Liver (tissue), 9 donors: ENCODE measurements around the gene FAAP100. TPM values are rescaled to one million over a fixed set of nuclear protein-coding genes. Genes with fewer than 3 reads are reported as not detected.

Experiments used
- DNase-seq: peaks from one replicate; pipeline ENCODE4 v3.0.0-alpha.2; 2017; ENCODE audit warnings: low spot score
- H3K27ac ChIP-seq, 2 donors: one replicate each; pipeline ENCODE4 v1.7.0; 2013; ENCODE audit warnings: inconsistent platforms in 2 of 2, low read length in 2 of 2, control low read depth in 1 of 2, low read depth in 1 of 2, mild to moderate bottlenecking in 1 of 2
- H3K27me3 ChIP-seq, 4 donors: one replicate each; pipeline versions ENCODE4 v1.6.1 to v1.7.0; 2013; ENCODE audit warnings: low read length in 3 of 4, inconsistent platforms in 1 of 4, mild to moderate bottlenecking in 1 of 4, moderate library complexity in 1 of 4; ENCODE audit not compliant: control insufficient read depth in 4 of 4, insufficient read depth in 4 of 4
- H3K36me3 ChIP-seq, 4 donors: one replicate each; pipeline versions ENCODE4 v1.6.1 to v1.7.0; 2013; ENCODE audit warnings: low read length in 3 of 4, mild to moderate bottlenecking in 3 of 4, low read depth in 1 of 4, moderate library complexity in 1 of 4; ENCODE audit not compliant: control insufficient read depth in 4 of 4, insufficient read depth in 3 of 4
- H3K4me1 ChIP-seq, 4 donors: one replicate each; pipeline versions ENCODE4 v1.6.1 to v1.7.0; 2013; ENCODE audit warnings: low read length in 3 of 4, mild to moderate bottlenecking in 3 of 4, moderate library complexity in 1 of 4; ENCODE audit not compliant: control insufficient read depth in 4 of 4, insufficient read depth in 4 of 4
- H3K4me3 ChIP-seq, 3 donors: one replicate each; pipeline versions ENCODE4 v1.6.1 to v1.7.0; 2013; ENCODE audit warnings: low read length in 3 of 3, control low read depth in 1 of 3, low read depth in 1 of 3, mild to moderate bottlenecking in 1 of 3
- H3K9ac ChIP-seq, 2 donors: one replicate each; pipeline ENCODE4 v1.7.0; 2013; ENCODE audit warnings: low read length in 2 of 2, mild to moderate bottlenecking in 2 of 2, moderate library complexity in 2 of 2, control low read depth in 1 of 2, low read depth in 1 of 2
- H3K9me3 ChIP-seq, 4 donors: one replicate each; pipeline versions ENCODE4 v1.6.1 to v1.7.0; 2013; ENCODE audit warnings: low read length in 3 of 4; ENCODE audit not compliant: control insufficient read depth in 4 of 4
- ATF3 ChIP-seq: IDR thresholded peaks from 2 replicates; pipeline ENCODE4 v1.6.1; 2016; ENCODE audit warnings: antibody characterized with exemption
- CTCF ChIP-seq: fragments of 150-350 bp; IDR thresholded peaks from 2 replicates; pipeline ENCODE4 v1.5.1; 2017; ENCODE audit warnings: improper control_type of control experiment, low read depth, low read length; ENCODE audit not compliant: missing input control
- EGR1 ChIP-seq, 2 donors: IDR thresholded peaks; 2 replicates each; pipeline ENCODE4 v1.6.1; 2016 to 2018; ENCODE audit warnings: antibody characterized with exemption in 2 of 2, low read depth in 2 of 2
- FOXA1 ChIP-seq: IDR thresholded peaks from 2 replicates; pipeline ENCODE4 v1.6.1; 2016; ENCODE audit warnings: antibody characterized with exemption
- FOXA2 ChIP-seq: IDR thresholded peaks from 2 replicates; pipeline ENCODE4 v1.6.1; 2016; ENCODE audit warnings: antibody characterized with exemption
- GABPA ChIP-seq, 2 donors: IDR thresholded peaks in 1 of 2; conservative IDR thresholded peaks in 1 of 2; 2 replicates each; pipeline ENCODE4 v1.6.1; 2016; ENCODE audit warnings: antibody characterized with exemption in 2 of 2, mild to moderate bottlenecking in 1 of 2, moderate library complexity in 1 of 2
- HNF4A ChIP-seq, 2 donors: conservative IDR thresholded peaks; 2 replicates each; pipeline ENCODE4 v1.6.1; 2016; ENCODE audit warnings: antibody characterized with exemption in 2 of 2, mild to moderate bottlenecking in 2 of 2
- HNF4G ChIP-seq: IDR thresholded peaks from 2 replicates; pipeline ENCODE4 v1.6.1; 2016; ENCODE audit warnings: antibody characterized with exemption
- JUND ChIP-seq, 2 donors: IDR thresholded peaks; 2 replicates each; pipeline ENCODE4 v1.6.1; 2016; ENCODE audit warnings: antibody characterized with exemption in 2 of 2
- MAX ChIP-seq: IDR thresholded peaks from 2 replicates; pipeline ENCODE4 v1.6.1; 2016; ENCODE audit warnings: antibody characterized with exemption
- NR2F2 ChIP-seq: IDR thresholded peaks from 2 replicates; pipeline ENCODE4 v1.6.1; 2016; ENCODE audit warnings: antibody characterized with exemption
- RAD21 ChIP-seq, 2 donors: IDR thresholded peaks; 2 replicates each; pipeline ENCODE4 v1.6.1; 2016; ENCODE audit warnings: antibody characterized with exemption in 2 of 2, mild to moderate bottlenecking in 2 of 2
- REST ChIP-seq: IDR thresholded peaks from 2 replicates; pipeline ENCODE4 v1.6.1; 2016; ENCODE audit warnings: antibody characterized with exemption, mild to moderate bottlenecking
- RXRA ChIP-seq, 2 donors: IDR thresholded peaks; 2 replicates each; pipeline ENCODE4 v1.6.1; 2017 to 2018; ENCODE audit warnings: antibody characterized with exemption in 2 of 2, mild to moderate bottlenecking in 1 of 2
- SP1 ChIP-seq: IDR thresholded peaks from 2 replicates; pipeline ENCODE4 v1.6.1; 2018; ENCODE audit warnings: antibody characterized with exemption, mild to moderate bottlenecking
- TAF1 ChIP-seq: conservative IDR thresholded peaks from 2 replicates; pipeline ENCODE4 v1.6.1; 2016; ENCODE audit warnings: antibody characterized with exemption, mild to moderate bottlenecking
- YY1 ChIP-seq: IDR thresholded peaks from 2 replicates; pipeline ENCODE4 v1.6.1; 2016; ENCODE audit warnings: antibody characterized with exemption, mild to moderate bottlenecking
- ZBTB33 ChIP-seq: IDR thresholded peaks from 2 replicates; pipeline ENCODE4 v1.6.1; 2016; ENCODE audit warnings: antibody characterized with exemption
- WGBS: extraction: QIAGEN DNeasy Blood & Tissue Kit; methylation state at CpG from one replicate; pipeline ENCODE4 v1.1.7; 2013; 5-methylcytosine and 5-hydroxymethylcytosine counted together
- polyA plus RNA-seq, 2 donors: library from polyadenylated mRNA; stranded (reverse) in 1 of 2; unstranded in 1 of 2; fragments of 200-250 nt in 1 of 2; fragments of >200 nt in 1 of 2; fragmentation: Nextera tagmentation in 1 of 2; extraction: Ambion mirVana in 1 of 2; gene quantifications; one replicate each; pipeline versions ENCODE4 v1.2.1 to v1.2.3, GENCODE V29; 2013 to 2015
- total RNA-seq, 2 donors: library from RNA; depleted of rRNA; stranded (reverse); fragments of >200 nt; gene quantifications; one replicate each; pipeline ENCODE4 v1.2.3, GENCODE V29; 2014
- donor health status: healthy.
- donor health status: healthy.
- donor health status: healthy.
- donor health status: healthy.
- donor health status: healthy.

FAAP100 gene
- total and polyA plus RNA-seq, 4 donors = 8.1 to 14.7 (median 9.7) TPM

- Histone ChIP-seq H3K27me3 (peaks cover 0 to 4% (median 0%) of the 10 kb centered on the region in 4 donors), H3K4me1 (peaks cover 0 to 6% (median 3%) of the 10 kb centered on the region in 4 donors), H3K27ac (no peak overlapping the region), H3K9me3 (no peaks in the 10 kb centered on the region), H3K36me3 (peaks cover 0 to 22% (median 12%) of the 10 kb centered on the region in 4 donors), H3K9ac (no peak overlapping the region), H3K4me3 (no peak overlapping the region)
- WGBS = 13% methylated on average over 89 of the region's 89 CpGs
- no peak for DNase-seq
- TF ChIP-seq FOXA2 = no peak
- no peak for TF ChIP-seq NR2F2
- no peak for TF ChIP-seq GABPA (IDR thresholded peaks at IDR 0.05 in 1 of 2, conservative IDR thresholded peaks at IDR 0.05 in 1 of 2)
- TF ChIP-seq EGR1 (IDR thresholded peaks at IDR 0.05; ENCODE audit: low read depth in 2 of 2) = no peak
- TF ChIP-seq HNF4A (conservative IDR thresholded peaks at IDR 0.05) = no peak
- no peak for TF ChIP-seq YY1
- TF ChIP-seq HNF4G = no peak
Observed at GRCh38 chr17:81536299-81537290, 15.6 kb downstream of the FAAP100 start.

- H3K36me3 ChIP-seq = peaks cover 0 to 13% (median 9%) of the 10 kb centered on the region in 4 donors
- peaks cover 0 to 4% (median 0%) of the 10 kb centered on the region in 4 donors for H3K27me3 ChIP-seq
- no peak overlapping the region for H3K9ac ChIP-seq
- no peak overlapping the region for H3K27ac ChIP-seq
- 61% methylated on average over 13 of the region's 13 CpGs for whole genome bisulfite sequencing
- no peak overlapping the region for H3K4me3 ChIP-seq
- peaks cover 0 to 6% (median 3%) of the 10 kb centered on the region in 4 donors for H3K4me1 ChIP-seq
- DNase-seq = no peak
- TF ChIP-seq CTCF (no peak), EGR1 (IDR thresholded peaks at IDR 0.05; ENCODE audit: low read depth in 2 of 2) (no peak), MAX (no peak), HNF4A (conservative IDR thresholded peaks at IDR 0.05) (no peak), RXRA (IDR thresholded peaks at IDR 0.05) (no peak), RAD21 (IDR thresholded peaks at IDR 0.05) (no peak), NR2F2 (no peak), GABPA (IDR thresholded peaks at IDR 0.05 in 1 of 2, conservative IDR thresholded peaks at IDR 0.05 in 1 of 2) (no peak), FOXA1 (no peak), REST (no peak), TAF1 (no peak), FOXA2 (no peak), SP1 (no peak), ATF3 (no peak), ZBTB33 (no peak), YY1 (no peak), HNF4G (no peak), JUND (IDR thresholded peaks at IDR 0.05) (no peak)
- no peaks in the 10 kb centered on the region for H3K9me3 ChIP-seq
Observed at GRCh38 chr17:81535480-81536298, 16.5 kb downstream of the FAAP100 start.
